IPS-20b (cell line): ENCODE data around the gene KAT6B.

Experiments
- H3K27ac ChIP-seq: one replicate; pipeline ENCODE4 v1.5.1; 2013; ENCODE audit warnings: low read length
- H3K27me3 ChIP-seq: 2 replicates; pipeline ENCODE4 v1.6.1; 2013; ENCODE audit warnings: mild to moderate bottlenecking, low read length, inconsistent platforms; ENCODE audit not compliant: insufficient read depth
- H3K36me3 ChIP-seq: 2 replicates; pipeline ENCODE4 v1.6.1; 2013; ENCODE audit warnings: low read depth, mild to moderate bottlenecking, inconsistent platforms, low read length, moderate library complexity; ENCODE audit not compliant: insufficient read depth
- H3K4me1 ChIP-seq: 2 replicates; pipeline ENCODE4 v1.6.1; 2013; ENCODE audit warnings: mild to moderate bottlenecking, control low read depth, inconsistent platforms, low read length, moderate library complexity; ENCODE audit not compliant: insufficient read depth
- H3K4me3 ChIP-seq: 2 replicates; pipeline ENCODE4 v1.5.1; 2013; ENCODE audit warnings: mild to moderate bottlenecking, low read length, inconsistent platforms
- H3K9ac ChIP-seq: 2 replicates; pipeline ENCODE4 v1.6.1; 2013; ENCODE audit warnings: low read depth, mild to moderate bottlenecking, inconsistent platforms, low read length, moderate library complexity
- H3K9me3 ChIP-seq: 2 replicates; pipeline ENCODE4 v1.6.1; 2013; ENCODE audit warnings: mild to moderate bottlenecking, low read depth, low read length, inconsistent platforms; ENCODE audit not compliant: insufficient read depth

Gene KAT6B

DNA sequence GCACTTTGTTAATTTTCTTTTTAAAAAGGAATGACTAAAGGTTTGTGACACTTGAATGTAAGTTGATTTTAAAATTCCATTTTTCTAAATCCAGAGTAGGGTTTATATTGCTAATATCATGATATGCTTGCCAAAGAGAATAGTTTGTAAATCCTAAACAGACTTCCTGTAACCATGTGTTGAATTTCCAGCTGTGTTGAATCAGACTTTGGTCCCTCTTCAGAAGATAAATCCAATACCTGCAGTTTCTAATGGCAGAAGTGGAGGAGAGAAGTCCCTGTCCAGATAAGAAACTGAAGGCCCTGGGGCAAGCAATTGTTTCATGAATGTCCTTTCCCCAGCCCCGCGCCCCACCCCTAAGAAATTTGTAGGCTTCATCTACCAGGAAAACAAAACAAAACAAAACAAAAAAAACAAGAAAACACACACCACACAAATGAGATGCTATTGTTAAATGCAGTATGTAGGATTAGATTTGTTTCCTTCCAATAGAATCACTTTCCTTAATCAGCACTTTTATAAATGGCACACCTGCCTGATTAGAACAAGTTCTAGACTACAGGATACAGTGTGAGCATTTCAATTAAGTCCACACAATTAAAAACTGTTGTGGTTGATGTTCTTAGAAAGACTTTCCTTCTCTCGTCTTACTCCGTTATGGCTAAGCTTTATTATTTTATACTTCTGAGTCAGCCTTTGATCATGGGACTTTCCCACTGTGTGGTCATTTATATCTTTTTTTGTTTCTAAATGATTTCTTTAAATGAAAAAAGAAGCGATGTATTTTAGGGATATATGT, 122.8 kb downstream of the KAT6B start:
- no peaks in the 10 kb centered on the region for H3K9me3 ChIP-seq
- peaks cover 8% of the 10 kb centered on the region; the same call in 1 of the 2 replicates for H3K4me1 ChIP-seq
- no peak overlapping the region for H3K27ac ChIP-seq
- no peaks in the 10 kb centered on the region for H3K36me3 ChIP-seq
- H3K4me3 ChIP-seq: no peak overlapping the region
- H3K9ac ChIP-seq: no peak overlapping the region
- H3K27me3 ChIP-seq: no peaks in the 10 kb centered on the region

DNA sequence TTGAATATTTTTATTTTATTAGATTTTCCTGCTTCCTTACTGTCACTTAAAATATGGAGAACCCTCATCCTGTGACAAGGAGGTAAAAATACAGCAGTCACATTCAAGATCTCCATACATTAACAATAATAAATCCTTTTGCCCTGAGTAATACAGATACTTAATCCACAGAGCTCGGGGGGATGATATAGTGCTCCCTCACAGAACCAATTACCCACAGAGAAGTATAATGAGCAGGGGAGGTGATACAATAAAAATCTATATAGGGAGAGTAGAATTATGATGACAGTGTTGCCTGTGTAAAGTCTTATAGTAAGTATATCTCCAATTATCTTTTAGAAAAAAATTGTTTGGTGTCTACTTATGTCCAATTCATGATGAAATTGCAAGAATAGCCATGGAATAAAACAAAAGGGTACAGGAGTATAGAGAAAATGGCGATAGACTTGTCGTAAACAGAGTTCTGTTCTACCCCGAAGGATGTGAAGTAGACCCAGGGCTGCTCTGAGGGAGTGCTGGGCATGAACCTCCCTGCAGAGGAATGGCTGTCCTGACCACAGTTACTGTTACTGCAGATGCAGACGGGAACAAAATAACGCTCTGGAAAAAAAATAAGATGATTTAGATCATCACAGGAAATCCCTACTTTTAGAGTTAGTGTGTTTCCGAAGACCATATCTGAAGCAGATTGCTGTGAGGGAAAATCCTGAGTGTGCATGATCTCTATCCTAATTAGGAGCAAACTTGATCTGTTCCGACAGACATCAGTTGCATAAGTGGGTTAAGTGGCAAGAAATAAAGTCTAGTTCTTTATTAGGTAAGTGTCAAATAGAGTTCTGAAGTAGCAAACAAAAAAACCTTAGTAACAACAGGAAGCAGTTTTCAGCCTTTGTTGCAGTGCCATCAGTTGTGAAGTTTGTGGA, 123.7 kb downstream of the KAT6B start:
- Histone ChIP-seq H3K36me3 (no peaks in the 10 kb centered on the region), H3K4me1 (peaks cover 8% of the 10 kb centered on the region; the same call in 1 of the 2 replicates)

DNA sequence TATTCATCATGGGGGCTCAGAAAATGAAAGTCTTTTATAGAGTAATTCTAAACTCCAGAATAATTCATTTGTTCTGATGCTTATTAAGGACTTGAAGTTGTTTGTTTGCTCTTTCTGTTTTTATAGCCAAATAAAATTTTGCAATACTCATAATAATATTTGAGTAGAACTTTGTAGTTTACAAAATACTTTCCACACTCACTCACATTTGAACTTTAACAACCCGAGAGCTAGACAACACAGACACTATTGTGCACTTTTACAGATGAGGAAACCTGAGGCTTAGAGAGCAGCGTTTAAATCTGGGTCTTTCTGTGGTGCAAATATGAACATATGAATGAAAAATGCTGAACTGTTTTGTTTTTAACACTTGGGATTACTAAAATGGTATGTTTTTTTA, 126.8 kb downstream of the KAT6B start:
- H3K36me3 ChIP-seq: no peaks in the 10 kb centered on the region
- H3K4me3 ChIP-seq: no peak overlapping the region
- no peak overlapping the region for H3K9ac ChIP-seq
- no peaks in the 10 kb centered on the region for H3K9me3 ChIP-seq
- H3K27me3 ChIP-seq: no peaks in the 10 kb centered on the region
- H3K27ac ChIP-seq: no peak overlapping the region
- H3K4me1 ChIP-seq: no peaks in the 10 kb centered on the region

More for the DNA sequence above, 123.7 kb downstream of the KAT6B start:
- no peak overlapping the region for H3K4me3 ChIP-seq
- no peaks in the 10 kb centered on the region for H3K9me3 ChIP-seq
- no peaks in the 10 kb centered on the region for H3K27me3 ChIP-seq
- no peak overlapping the region for H3K9ac ChIP-seq
- H3K27ac ChIP-seq: no peak overlapping the region

DNA sequence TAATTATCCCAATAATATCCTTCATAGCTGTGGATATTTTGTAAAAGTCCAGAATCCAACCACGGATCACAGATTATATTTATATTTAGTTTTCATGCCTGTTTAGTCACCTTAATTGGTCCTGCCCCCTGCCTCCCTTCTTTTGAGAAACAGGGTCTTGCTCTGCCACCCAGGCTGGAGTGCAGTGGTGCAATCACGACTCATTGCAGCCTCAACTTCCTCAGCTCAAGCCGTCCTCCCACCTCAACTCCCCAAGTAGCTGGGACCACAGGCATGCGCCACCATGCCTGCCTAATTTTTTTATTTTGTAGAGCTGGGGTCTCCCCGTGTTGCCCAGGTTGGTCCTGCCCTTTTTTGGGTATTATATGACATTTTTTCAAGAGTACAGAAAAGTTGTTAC, 129.4 kb downstream of the KAT6B start:
- Histone ChIP-seq H3K9me3 (no peaks in the 10 kb centered on the region), H3K36me3 (no peaks in the 10 kb centered on the region), H3K27me3 (no peaks in the 10 kb centered on the region), H3K9ac (no peak overlapping the region), H3K4me1 (no peaks in the 10 kb centered on the region), H3K27ac (no peak overlapping the region), H3K4me3 (no peak overlapping the region)

DNA sequence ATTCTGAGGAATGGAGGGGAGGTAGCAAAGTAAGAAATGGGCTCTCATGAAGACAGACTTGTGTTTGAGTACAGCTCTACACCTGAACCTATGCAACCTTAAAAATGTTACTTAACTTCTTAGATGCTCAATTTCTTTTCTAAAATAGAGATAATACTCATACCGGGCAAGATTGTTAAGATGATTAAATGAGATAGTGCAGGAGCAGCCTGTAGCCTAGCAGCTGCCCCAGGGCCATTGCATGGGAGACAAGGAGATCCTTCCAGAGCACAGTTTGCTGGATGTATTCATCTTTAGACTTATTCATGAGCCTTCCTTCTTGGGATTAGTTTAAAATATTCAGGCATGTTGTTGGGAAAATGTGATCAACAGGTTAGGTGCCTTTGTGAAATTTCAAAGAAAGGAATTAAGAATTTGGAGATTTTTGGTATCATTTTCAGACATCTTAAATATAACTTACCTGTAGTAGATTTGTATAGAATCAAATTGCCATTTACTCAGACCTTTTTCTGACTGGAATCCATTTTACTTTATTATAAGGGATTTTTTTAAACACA, 130.2 kb downstream of the KAT6B start:
- H3K9ac ChIP-seq: no peak overlapping the region
- no peak overlapping the region for H3K27ac ChIP-seq
- no peaks in the 10 kb centered on the region for H3K36me3 ChIP-seq

DNA sequence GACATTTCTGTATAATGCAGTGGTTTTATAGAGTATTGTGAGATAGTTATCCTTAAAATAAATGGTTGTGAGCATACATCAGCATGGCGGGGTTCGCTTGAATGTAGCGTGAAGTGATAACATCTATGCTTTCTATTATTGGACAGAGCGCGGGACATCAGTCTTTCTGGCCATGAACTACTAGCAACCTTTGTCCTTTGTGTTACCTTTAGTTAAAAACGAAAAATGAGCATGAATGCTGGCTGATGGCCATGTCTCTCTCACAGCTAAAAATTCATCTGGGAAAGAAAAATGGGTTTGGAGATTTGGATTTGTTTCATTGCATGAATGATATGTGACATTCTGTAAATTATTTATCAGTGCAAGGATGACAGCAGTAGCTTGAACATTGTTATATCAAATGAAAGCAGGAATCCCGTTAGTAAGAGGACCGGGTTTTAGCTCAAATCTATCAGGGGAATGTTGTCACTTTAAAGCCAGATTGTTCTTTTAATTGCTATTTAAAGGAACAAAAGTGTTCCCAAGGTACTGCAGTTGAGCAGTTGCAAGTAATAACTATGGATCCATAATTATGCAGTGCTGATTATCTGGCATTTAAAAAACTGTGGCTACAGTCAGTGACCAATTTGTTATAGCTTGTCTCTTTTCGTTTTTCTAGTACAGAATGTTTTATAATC, 131.0 kb downstream of the KAT6B start:
- Histone ChIP-seq H3K36me3 (no peaks in the 10 kb centered on the region), H3K27ac (no peak overlapping the region), H3K4me1 (no peaks in the 10 kb centered on the region), H3K4me3 (no peak overlapping the region), H3K9me3 (no peaks in the 10 kb centered on the region), H3K27me3 (no peaks in the 10 kb centered on the region), H3K9ac (no peak overlapping the region)

More for the DNA sequence above, 130.2 kb downstream of the KAT6B start:
- H3K27me3 ChIP-seq: no peaks in the 10 kb centered on the region
- no peaks in the 10 kb centered on the region for H3K4me1 ChIP-seq
- H3K4me3 ChIP-seq: no peak overlapping the region
- no peaks in the 10 kb centered on the region for H3K9me3 ChIP-seq

DNA sequence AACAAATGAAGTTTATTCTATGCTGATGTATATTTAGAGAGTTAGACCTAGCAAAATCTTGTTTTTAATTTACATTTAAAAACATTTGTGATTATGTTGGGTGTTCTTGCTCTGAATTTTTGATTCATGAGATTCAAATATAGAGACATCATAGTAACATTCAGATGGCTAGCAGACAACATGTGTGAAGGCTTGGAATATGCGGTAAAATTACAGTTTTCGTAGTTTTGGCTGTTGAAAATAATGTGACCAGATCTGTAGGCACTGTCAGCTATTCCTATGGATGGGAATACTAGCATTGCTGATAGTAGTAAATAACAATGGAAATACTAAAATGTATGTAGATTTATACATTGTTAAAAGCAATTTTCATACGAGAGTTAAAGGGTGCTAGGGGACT, 131.9 kb downstream of the KAT6B start:
- H3K36me3 ChIP-seq: no peaks in the 10 kb centered on the region
- H3K27me3 ChIP-seq: no peaks in the 10 kb centered on the region
- no peak overlapping the region for H3K27ac ChIP-seq
- H3K9me3 ChIP-seq: no peaks in the 10 kb centered on the region
- H3K4me3 ChIP-seq: no peak overlapping the region
- H3K4me1 ChIP-seq: no peaks in the 10 kb centered on the region
- no peak overlapping the region for H3K9ac ChIP-seq

DNA sequence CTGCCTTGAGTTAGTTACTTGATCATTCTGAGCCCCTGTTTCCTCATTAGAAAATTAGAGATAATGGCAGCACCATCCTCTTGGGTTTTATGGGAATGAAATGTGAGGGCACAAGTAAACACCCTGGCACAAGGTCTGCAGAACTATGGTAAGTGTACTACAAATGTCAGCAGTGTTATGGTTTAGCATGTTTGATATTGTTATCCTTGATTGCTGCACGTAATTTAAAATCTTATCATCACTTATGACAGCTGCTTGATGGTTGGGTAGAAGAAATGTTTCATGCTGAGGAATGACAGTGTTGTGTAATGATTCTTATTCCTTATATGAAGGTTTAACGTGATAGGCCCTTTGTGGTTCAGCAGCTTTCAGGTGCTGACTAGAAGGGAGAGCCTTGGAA, 134.3 kb downstream of the KAT6B start:
- Histone ChIP-seq H3K27ac (no peak overlapping the region), H3K4me3 (no peak overlapping the region), H3K9ac (no peak overlapping the region)

DNA sequence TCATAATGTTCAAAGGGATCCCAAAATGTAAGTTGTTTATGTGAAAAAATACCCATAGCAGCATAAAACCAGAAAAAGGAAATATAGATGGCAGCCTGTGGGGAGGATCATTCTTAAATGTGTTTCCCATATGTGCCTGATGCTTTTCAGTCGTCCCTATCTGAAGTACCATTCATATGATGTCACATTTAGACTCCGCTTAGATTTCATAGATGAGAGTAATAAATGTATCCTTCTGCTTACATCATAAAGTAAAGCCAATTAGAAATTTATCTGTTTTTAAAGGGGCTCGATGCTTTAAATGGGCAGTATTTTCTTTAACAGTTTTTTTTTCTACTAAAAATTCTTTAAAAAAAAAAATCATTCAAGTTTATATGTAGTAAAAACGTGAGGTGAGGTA, 136.1 kb downstream of the KAT6B start:
- Histone ChIP-seq H3K4me3 (no peak overlapping the region), H3K9me3 (no peaks in the 10 kb centered on the region), H3K27ac (no peak overlapping the region), H3K27me3 (no peaks in the 10 kb centered on the region), H3K9ac (no peak overlapping the region), H3K4me1 (no peaks in the 10 kb centered on the region; the same call in 1 of the 2 replicates), H3K36me3 (no peaks in the 10 kb centered on the region)

More for the DNA sequence above, 134.3 kb downstream of the KAT6B start:
- H3K27me3 ChIP-seq: no peaks in the 10 kb centered on the region
- no peaks in the 10 kb centered on the region for H3K4me1 ChIP-seq
- H3K36me3 ChIP-seq: no peaks in the 10 kb centered on the region
- H3K9me3 ChIP-seq: no peaks in the 10 kb centered on the region

DNA sequence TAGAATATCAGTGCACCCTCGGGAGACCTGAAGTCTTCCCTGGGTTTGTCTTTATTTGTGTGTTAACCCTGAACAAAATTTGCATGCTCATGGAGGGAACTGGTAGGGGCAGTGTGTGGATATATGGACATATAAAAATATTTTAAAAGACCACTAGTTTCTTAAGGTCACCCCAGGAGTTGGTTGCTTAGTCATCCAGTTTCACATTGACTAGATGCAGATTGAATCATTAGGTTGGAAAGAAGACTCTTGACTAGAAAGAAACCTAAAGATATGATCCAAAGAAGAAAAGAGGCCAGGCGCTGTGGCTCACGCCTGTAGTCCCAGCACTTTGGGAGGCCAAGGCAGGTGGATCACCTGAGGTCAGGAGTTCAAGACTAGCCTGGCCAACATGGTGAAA, 137.1 kb downstream of the KAT6B start:
- Histone ChIP-seq H3K9ac (no peak overlapping the region), H3K9me3 (no peaks in the 10 kb centered on the region), H3K4me1 (peaks cover 10% of the 10 kb centered on the region; the same call in 1 of the 2 replicates), H3K27me3 (no peaks in the 10 kb centered on the region), H3K27ac (no peak overlapping the region), H3K4me3 (no peak overlapping the region), H3K36me3 (no peaks in the 10 kb centered on the region)
